ENCODE results near the gene B9D1. TPM values are rescaled to one million over a fixed set of nuclear protein-coding genes. Genes with fewer than 3 reads are reported as not detected.

The B9D1 gene
- total RNA-seq, 2 donors from 2014 or later: 7.7 to 9.8 TPM

DNA sequence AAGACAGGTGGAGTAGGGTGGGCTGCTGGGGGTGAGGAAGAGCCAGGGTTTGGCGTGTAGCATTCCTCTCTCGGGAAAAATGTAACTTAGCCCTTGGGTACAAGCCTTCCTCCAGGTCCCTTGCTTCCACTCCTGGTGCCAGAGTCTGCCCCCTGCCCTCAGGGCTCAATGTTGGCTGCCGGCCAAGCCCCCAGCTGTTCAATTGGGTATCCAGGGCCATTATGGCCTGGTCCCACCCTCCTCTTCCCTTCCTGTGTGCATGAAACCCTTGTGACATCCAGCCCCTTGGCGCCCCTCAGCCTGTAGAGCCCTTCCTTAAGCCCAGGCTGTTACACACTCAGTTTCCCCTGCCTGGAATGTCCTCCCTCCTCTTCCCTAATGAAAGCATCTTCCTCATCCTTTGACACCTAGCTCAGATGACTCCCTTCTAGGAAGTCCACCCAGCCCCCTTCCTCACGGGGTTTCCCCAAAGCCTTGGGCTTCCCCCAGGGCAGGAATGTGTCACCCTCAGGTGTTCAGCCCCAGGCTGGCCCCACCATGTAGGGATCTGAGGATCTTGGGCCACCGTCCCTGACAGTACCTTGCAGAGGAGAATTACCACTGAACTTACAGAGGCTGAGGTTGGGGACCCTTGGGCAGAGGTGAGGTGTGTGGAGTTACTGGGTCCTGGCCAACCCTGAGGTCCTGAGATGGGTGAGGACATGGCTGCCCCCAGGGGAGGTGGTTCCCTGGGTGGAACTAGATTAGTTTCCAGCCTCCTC is 30.0 kb downstream of the B9D1 start:
- DNase-seq (ENCODE audit: low spot score): peak; percentile 50

DNA sequence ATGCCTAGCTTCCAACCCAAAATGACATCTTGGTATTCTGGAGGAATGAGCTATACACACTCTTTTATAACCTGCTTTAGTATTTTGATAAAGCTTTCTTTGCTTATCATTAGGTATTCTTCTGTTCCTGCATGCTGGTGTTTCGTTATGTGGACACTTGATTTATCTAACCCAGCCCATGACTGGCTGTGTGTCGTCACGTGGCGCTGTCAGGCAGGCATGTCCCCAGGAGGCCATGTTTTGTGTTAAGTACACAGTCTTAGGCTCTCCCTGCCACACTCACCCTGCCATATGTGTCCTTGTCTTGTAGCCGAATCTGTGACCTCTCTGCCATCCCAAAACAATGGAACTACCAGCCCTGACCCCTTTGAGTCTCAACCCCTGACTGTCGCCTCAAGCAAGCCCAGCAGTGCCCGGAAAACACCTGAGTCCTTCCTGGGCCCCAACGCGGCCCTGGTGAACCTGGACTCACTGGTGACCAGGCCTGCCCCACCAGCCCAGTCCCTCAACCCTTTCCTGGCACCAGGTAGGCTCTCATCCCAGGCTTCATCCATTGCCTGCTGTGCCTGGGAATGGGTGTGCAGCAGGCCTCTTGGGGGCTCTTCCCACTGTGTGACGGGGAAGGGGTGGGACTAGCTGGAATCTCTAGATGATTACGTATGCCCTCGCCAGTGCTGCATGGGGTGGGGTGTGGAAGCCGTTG is 30.8 kb downstream of the B9D1 start:
- peak; percentile 38 for DNase-seq (ENCODE audit: low spot score)
- intact Hi-C loops (cut with DNase I): loop anchor here in 1 of 2 donors (5.0 kb wide), 1 partner anchor 74 kb away; no protein-coding TSS in a partner anchor

More for the DNA sequence above, 30.0 kb downstream of the B9D1 start:
- intact Hi-C loops (cut with DNase I): loop anchor here in 1 of 2 donors (5.0 kb wide), 1 partner anchor 75 kb away; no protein-coding TSS in a partner anchor

DNA sequence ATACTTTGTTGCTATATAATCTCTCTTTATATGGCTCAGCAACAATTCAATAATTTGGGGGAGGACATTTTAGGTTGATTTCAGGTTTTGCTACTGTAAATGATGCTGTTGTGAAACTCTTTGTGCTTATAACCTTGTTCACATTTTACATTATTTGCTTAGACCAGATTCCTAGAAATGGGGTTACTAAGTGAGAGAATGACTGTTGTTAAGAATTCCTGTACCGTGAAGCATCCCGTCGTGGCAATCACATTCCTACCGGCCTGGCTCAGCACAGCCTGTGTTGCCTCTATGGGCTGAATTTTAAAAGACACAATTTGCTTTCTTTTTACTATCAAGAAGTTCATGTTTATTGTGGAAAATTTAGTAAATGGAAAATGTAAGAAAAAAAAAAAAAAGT is 31.4 kb downstream of the B9D1 start:
- intact Hi-C loops (cut with DNase I): loop anchor here in 1 of 2 donors (5.0 kb wide), 1 partner anchor 74 kb away; no protein-coding TSS in a partner anchor

DNA sequence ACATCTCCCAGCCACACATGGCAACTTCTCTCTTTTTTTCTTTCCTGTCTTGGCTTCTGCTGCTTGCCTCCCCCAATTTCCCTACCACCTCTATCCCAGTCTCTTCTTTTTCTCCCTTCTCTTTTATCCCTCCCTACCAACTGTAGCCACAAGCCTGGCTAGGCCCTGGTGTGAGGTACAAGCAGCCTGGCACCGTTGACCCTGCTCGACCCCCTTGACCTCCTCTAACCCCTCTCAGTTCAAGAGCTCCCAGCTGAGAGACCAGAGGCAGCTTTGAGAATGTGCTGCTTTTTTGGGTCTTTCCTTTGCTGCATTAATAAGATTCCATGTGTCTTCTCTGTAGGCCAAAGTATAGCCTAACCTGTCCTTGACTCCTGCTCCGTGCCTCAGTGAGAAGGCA is 32.3 kb downstream of the B9D1 start:
- DNase-seq (ENCODE audit: low spot score): peak; percentile 35

More for the DNA sequence above, 31.4 kb downstream of the B9D1 start:
- DNase-seq (ENCODE audit: low spot score): peak; percentile 59

DNA sequence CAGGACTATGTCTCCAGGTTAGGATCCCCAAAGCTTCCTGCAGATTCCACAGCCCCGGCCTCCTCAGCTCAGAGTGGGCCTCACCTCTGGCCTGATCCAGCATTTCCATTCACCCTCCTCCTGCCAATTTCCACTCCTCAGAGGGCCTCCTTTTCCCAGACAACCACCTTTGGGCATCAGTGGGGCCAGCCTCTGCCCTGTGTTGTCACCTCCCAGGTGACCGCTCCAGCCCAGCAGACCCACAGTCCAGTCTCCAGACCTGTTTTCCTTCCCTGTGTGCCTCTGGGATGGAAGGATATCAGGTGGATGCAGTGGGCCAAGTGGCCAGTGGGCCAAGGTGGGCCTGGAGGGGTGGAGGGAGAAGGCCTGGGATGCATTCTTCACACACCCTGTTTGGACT is 32.7 kb downstream of the B9D1 start:
- intact Hi-C loops (cut with DNase I): loop anchor here in 1 of 2 donors (5.0 kb wide), 1 partner anchor 73 kb away; no protein-coding TSS in a partner anchor

More for the DNA sequence above, 32.3 kb downstream of the B9D1 start:
- intact Hi-C loops (cut with DNase I): loop anchor here in 1 of 2 donors (5.0 kb wide), 1 partner anchor 73 kb away; no protein-coding TSS in a partner anchor

DNA sequence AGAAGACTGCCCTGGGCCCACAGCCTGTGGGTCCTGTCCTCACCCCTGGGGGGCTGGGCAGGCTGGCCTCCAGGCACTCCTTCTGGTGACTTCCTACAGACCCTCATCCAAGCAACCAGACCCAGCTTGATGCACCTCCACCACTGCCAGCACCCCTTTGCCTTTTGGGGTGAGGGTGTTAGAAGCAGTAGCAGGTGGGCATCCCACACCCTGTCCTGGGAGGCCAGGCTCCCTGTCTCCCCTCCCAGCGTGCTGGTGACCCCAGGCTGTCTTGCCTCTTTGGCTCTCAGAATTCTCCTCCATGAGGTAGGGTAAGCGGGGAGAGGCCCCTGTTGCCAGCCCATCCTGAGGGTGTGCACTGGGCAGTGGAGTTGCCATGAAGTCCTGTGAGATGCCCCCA is 33.4 kb downstream of the B9D1 start:
- intact Hi-C loops (cut with DNase I): no loop called here
- DNase-seq (ENCODE audit: low spot score): peak; percentile 30

More for the DNA sequence above, 32.7 kb downstream of the B9D1 start:
- DNase-seq (ENCODE audit: low spot score): peak; percentile 54

DNA sequence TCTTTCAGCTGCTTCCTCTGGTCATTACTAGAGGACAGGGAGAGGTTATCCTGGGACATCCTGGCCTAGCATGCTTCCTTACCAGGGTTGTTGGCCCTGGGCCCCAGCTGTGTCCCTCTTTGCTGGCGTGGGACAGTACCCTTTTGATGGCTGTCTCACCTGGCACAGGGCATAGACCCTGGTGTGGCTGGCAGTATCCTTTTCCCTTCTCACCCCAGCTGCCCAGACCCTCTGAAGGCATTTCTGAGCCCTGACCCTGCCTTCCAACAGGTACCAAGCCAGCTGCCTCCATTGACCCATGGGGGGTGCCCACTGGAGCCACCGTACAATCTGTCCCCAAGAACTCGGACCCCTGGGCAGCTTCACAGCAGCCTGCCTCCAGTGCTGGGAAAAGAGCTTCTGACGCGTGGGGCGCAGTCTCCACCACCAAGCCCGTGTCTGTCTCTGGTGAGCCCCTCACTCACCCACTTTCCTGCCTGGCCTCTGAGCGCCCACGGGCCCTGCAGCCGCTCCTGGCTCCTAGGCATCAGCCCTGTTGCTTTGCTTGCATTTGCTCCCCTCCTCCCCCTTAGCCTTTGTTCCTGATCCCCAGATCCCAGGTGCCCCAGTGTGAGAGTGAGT is 34.0 kb downstream of the B9D1 start:
- peak; percentile 52 for DNase-seq (ENCODE audit: low spot score)

DNA sequence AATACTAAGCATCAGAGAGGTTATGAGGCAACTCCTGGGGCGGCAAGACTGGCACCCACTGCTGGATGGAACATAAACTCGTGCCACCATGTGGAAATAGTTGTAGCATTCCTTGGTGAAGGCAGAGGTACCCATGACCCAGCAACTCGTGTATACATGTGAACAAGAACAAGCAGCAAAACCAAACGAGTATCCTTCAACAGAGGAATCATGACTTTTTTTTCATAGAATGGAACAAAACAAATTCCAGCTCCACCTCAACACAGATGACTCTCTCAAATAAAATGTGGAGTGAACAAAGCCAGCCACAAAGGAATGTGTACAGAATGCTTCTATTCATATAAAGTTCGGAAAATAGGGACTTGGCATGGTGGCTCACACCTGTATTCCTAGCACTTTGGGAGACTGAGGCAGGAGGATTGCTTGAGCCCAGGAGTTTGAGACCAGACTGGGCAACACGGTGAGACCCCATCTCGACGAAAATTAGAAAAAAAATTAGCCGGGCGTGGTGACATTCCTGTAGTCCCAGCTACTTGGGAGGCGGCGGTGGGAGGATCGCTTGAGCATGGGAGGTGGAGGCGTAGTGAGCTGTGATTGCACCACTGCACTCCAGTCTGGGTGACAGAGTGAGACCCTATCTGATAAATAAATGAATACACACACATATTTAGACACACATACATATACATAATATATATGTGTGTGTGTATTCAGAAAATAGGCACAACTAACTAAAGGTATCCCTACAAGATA is 35.3 kb downstream of the B9D1 start:
- intact Hi-C loops (cut with DNase I): no loop called here
- peak; percentile 19 for DNase-seq (ENCODE audit: low spot score)

More for the DNA sequence above, 34.0 kb downstream of the B9D1 start:
- intact Hi-C loops (cut with DNase I): no loop called here

DNA sequence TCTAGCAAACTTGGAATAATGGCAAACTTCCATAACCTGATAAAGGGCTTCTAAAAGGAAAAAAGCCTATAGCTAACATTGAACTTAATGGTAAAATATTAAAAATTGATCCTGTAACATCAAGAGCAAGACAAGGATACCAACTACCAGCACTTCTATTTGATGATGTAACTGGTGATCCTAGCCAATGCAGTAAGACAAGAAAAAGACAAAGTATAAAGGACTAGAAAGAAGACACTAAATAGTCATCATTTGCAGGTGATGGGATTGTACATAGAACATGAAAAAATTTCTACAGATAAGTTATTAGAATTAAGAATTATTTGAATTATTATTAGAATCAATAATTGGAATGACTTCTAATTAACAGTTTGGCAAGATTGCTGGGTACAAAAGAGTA is 37.0 kb downstream of the B9D1 start:
- DNase-seq (ENCODE audit: low spot score): no peak
- intact Hi-C loops (cut with DNase I): no loop called here

DNA sequence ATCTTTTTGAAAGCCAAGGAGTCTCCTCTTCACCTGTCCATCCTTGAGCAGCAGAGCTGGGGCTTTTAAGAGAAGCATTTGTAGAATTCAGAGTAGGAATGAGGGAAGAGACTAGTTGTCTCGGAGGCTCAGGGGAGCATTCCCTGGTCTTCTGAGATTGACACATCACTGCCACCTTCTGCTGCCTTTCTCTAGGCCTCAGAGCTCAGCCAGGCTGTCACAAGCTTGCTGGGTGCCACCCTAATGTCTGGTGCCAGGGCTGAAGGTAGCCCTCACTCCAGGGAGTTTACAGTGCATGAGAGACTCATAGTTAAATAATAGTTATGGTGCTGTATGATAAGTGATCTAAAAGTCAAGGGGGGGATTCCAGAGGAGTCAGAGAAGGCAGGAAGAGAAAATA is 39.7 kb downstream of the B9D1 start:
- intact Hi-C loops (cut with DNase I): no loop called here
- DNase-seq (ENCODE audit: low spot score): peak; percentile 20

DNA sequence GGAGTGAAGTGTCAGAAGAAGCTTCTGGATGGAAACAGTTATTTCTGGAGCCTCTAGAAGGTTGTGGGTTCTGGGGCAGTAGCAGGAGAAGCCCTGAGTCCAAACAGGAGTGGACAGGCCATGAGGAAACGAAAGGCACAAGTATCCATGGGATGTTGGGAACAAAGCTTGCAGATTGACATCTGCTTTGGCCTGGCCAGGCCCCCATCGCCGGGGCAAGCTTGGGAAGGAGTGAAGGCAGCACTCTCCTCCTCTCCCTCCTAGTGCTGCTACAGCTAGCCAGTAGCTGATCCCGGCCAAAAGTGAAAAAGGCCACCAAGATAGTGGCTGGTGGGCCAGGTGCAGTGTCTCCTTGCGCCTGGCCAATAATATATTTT is 40.4 kb downstream of the B9D1 start:
- intact Hi-C loops (cut with DNase I): no loop called here

DNA sequence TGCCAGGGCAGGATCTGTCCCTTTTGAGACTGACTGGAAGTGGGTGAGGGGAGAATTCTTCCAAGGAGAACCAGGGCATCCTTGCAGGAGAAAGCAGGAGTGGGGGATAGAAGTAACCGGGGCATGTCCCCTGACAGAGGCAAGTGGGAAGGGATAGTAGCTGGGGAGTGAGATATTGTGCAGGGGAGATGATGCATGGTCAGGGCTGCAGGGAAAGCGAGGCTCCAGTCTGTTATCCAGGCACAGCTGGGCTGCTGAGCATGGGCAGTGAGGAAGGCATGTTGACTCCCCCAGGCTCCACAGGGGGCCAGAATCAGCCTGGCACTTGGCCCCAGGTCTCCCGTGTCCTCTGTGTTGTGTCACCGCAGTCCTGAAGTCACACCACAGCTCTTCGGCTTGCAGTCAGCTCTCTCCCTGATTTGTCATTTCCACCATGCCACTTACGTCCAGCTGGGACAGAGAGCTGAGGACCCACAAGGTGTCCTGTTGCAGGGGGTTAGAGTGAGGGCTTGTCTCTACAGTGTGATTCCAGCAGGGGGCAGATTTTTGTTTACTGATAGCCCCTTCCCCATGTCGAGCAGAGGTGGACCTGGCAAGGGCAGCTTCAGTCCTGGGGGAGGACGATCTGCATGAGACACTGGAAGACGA is 40.9 kb downstream of the B9D1 start:
- intact Hi-C loops (cut with DNase I): no loop called here
- peak; percentile 53 for DNase-seq (ENCODE audit: low spot score)

More for the DNA sequence above, 40.4 kb downstream of the B9D1 start:
- DNase-seq (ENCODE audit: low spot score): peak; percentile 54

DNA sequence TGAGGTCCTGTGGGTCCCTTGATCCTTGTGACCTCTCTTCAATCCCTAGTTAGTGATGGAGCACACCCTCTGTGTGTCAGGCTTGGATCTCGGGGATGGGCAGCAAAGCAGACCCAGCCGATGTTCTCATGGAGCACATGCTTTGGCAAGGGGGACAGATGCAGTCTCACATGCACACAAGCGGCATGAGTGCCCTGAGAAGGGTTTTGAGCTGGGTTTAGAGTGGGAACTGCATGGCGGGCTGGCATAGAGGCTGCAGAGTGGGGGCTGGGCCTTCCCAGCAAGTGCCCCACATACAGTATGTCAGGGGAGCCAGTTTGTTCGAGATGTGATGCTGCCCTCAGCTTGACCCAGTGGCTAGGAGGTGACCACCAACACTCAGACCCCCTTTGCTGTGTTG is 41.6 kb downstream of the B9D1 start:
- peak; percentile 41 for DNase-seq (ENCODE audit: low spot score)
- intact Hi-C loops (cut with DNase I): no loop called here

DNA sequence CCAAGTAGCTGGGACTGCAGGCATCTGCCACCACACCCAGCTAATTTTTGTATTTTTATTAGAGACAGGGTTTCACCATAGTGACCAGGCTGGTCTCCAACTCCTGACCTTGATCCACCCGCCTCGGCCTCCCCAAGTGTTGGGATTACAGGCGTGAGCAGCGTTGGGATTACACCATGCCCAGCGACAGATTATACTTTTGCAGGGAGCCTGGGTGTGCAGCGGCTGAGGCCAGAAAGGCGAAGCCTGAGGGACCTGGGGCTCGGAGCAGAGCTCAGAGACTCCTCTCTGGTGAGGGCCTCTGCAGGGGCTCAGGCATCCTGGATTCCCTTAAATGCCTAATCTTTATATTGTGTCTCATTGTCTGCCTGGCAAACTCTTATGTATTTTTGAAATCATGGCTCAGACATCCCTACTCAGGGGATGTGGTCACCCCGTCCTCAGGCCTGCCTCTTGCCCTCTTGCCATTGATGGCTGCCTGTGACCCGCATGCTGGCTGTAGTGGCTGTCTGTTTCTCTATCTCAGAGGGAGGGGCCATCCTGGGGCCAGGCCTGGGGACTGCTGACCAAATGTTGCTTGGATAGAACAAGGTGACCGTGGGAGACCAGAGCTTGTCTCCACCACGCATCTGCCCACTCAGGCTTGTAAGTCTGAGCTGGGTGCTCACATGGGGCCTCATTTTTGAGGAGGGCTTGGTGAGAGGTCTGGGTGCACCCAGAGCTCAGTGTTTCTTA is 42.6 kb downstream of the B9D1 start:
- peak; percentile 55 for DNase-seq (ENCODE audit: low spot score)
- intact Hi-C loops (cut with DNase I): no loop called here

DNA sequence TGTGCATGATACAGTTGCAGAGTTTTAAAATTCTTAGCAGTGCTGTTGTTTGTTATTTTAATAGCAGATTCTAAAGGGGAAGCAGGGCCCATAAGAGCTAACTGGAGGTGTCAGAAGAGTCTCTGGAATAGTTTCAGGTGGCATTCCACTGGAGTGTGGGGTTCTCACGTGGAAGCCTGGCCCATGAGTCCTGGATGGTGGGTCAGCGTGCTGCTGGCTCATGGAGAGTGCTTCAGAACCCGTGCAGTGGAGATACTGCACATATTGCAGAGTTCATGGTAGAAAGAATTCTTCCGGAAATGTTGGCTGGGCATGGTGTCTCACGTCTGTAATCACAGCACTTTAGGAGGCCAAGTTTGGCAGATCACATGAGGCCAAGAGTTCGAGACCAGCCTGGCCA is 43.9 kb downstream of the B9D1 start:
- intact Hi-C loops (cut with DNase I): no loop called here
- peak; percentile 28 for DNase-seq (ENCODE audit: low spot score)

DNA sequence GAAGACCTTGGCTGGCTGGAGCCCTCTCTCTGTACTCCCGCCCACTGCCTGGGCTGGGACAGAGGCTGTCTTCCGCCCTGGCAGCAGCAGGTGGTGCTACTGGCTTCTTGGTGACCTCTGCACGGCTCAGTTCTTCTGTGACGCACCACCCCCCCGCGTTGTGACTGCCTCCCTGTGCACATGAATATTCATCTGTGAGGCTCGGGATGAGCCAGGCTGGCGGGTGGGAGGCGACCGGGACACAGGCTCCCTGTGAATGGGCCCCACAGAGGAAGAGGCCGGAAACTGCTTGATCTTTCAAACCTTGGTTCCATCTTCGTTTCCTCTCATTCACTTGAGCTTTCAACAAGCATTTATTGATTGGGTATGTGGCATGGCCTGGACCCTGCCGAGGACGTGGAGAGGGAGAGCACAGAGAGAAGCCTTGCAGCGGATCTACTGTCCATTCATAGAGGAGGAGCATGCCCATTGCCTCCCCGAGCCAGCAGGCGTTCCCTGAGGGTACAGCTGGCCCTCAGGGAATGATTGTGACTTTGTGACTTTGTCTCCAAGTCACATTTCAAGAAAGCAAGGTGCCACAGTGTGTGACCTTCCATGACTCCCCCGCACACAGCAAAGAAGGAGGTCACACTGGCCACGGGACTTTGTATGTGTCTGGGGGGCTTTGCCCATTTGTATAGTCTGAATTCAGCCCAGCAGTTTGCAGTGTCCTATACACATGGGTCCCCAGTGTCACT is 45.0 kb downstream of the B9D1 start:
- intact Hi-C loops (cut with DNase I): no loop called here
- DNase-seq (ENCODE audit: low spot score): peak; percentile 92

DNA sequence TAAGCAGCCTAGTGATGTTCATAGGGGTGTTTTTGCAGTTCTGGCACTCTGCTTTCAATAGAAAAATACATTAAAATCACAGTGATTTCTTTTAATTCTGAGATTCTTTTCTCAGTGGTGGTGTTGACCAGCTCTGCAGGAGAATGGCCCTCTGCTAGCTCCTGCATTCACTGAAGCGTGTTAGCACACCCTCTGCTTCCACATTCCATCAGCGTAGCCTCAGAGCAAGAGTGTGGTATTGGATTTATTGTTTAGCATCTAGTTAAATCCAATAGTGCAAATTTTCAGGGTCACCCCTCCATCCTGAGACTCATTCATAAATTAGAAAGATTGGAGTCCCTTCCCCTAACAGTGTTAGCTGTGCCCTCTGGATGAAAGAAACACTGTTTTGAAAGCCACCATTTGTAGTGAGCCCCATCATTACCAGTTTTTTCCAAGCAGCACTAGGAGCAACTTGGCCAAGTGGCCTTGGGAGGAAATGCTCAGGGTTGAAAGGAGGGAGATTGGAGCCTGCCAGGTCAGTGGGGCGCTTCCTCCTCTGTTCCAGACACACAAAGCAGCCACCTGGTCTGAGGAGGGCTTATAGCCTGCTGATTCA is 45.7 kb downstream of the B9D1 start:
- DNase-seq (ENCODE audit: low spot score): no peak
- intact Hi-C loops (cut with DNase I): no loop called here
